Measurements from ENCODE around the gene OPA1.

The OPA1 gene

GRCh38 chr3:193710286-193711165 is 117.5 kb downstream of the OPA1 start:
- no peak for DNase-seq (ENCODE audit: low read depth in 2 of 2)

GRCh38 chr3:193711166-193711485 is 118.1 kb downstream of the OPA1 start:
- no peak for DNase-seq (ENCODE audit: low read depth in 2 of 2)

- no peak for DNase-seq (ENCODE audit: low read depth in 2 of 2)
These were observed 118.5 kb downstream of the OPA1 start for GRCh38 chr3:193711523-193711963.

DNA sequence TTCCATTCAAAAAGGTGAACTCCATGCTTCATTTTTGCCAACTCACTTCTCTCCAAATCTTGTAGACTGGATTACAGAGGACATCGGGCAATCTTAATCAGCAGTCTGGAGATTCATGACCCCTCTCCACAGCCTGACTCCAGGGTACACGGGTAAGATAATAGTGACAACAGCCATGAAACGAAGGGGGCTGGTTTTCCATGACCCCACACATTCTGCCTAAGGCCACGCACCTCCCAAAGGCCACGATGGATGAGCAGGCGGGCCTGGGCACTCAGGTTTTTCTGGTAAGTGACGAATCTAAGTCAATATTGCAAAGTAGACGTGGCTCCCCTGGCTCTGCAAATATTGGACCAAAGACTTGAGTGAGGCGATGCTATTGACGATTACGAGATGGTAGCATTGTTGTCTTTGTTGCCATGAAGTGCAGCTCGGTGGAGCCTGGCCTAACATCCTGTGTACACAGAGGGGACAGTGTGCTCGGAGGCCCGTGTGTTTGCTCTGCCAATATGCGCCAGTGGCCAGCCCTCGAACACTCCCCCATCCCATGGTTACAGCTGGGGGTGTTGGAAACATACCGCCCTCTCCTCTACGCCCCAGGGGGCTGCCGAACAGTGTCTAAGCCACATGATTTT is 119.1 kb downstream of the OPA1 start:
- DNase-seq (ENCODE audit: low read depth in 2 of 2), result no peak

DNA sequence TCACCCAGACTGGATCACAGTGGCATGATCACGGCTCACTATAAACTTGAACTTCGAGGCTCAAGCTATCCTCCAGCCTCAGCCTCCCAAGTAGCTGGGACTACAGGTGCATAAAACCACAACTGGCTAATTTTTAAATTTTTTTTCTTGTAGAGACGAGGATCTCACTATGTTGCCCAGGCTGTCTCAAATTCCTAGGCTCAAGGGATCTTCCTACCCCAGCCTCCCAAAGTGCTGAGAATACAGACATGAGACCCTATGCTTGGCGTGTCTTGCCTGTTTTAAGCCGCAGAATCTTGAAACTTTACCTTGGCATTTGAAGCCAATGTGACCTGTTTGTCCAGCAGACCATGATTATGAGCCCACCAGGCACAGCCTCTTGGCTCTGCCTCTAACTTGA is 119.9 kb downstream of the OPA1 start:
- no peak for DNase-seq (ENCODE audit: low read depth in 2 of 2)

DNA sequence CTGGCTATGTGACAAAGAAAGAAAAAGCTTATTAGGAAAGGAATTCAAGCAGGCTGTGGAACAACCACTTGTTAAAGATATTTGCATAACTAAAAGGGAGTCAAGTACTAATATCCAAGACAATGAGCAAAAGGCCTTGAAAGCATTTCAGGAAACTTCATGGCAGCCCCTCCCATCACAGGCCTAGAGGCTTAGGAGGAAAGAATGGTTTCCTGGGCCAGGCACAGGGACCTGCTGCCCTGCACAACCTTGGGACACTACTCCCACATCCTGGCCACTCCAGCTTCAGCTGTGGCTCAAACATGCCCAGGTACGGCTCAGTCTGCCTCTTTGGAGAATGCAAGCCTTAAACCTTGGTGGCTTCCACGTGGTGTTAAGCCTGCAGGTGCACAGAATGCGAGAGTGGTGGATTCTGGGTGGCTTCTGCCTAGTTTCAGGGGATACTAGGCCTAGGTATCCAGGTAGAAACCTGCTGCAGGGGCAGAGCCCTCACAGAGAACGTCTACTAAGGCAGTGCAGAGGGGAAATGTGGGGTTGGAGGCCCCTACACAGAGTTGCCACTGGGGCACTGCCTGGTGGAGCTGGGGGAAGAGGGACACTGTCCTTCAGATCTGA is 121.6 kb downstream of the OPA1 start:
- DNase-seq (ENCODE audit: low read depth in 2 of 2), result no peak

- DNase-seq (ENCODE audit: low read depth in 2 of 2), result no peak
These were observed 123.1 kb downstream of the OPA1 start for GRCh38 chr3:193716150-193716549.

- no peak for DNase-seq (ENCODE audit: low read depth in 2 of 2)
These were observed 126.7 kb downstream of the OPA1 start for GRCh38 chr3:193719735-193720134.

DNA sequence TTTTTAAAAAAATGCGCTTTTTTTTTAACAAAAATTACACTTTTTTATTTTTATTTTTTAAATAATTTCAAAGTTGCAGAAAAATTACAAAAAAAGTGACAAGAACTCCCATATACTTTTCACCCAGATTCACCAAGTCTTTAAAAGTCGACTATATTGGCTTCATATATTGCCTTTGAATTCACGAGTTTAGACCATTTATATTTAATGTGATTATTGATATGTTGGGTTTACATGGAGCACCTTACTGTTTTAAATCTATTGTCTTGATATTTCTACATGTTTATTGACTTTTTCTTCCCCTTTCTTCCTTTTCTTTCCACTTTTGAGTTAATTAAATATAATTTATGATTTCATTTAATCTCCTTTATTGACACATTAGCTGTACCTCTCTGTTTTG is 127.2 kb downstream of the OPA1 start:
- DNase-seq (ENCODE audit: low read depth in 2 of 2), result no peak

GRCh38 chr3:193722566-193722965 is 129.6 kb downstream of the OPA1 start:
- DNase-seq (ENCODE audit: low read depth in 2 of 2), result no peak

- no peak for DNase-seq (ENCODE audit: low read depth in 2 of 2)
These were observed 134.1 kb downstream of the OPA1 start for GRCh38 chr3:193727089-193727488.

- DNase-seq (ENCODE audit: low read depth in 2 of 2), result no peak
These were observed 135.6 kb downstream of the OPA1 start for GRCh38 chr3:193728429-193729087.

DNA sequence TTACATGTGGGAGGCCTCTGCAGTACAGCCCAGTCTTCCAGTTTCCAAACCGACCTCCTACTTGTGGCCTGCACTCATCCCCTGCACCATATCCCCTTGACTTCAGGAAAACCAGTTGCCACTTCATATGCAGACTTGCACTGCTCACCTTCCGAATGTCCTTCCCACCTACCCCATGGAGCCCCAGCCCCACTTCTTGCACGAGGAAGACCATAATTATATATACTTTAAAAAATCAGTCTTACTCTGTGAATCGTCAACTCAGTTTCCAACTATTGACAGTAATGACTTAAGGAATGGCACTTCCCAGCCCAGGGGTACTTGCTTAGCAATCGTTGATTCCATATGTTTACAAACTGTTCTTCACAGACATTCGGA is 136.1 kb downstream of the OPA1 start:
- no peak for DNase-seq (ENCODE audit: low read depth in 2 of 2)

DNA sequence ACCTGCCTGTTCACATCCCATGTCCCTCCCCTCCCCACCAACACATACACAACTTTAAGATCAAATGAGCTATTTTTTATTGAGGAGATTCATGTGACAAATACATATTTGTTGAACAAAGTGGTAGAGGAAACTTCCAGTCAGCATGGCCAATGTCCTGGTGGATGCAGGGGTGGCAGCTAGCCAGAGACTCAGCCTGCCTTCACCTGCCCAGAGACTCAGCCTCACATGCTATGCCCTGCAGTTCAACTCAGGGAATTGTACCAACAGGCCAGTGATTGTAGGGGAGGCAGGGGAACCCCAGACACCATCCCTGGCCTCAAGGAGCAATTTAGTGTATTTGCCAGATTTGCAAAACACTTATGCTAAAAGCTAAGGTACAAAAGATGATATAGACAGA is 136.6 kb downstream of the OPA1 start:
- no peak for DNase-seq (ENCODE audit: low read depth in 2 of 2)

- no peak for DNase-seq (ENCODE audit: low read depth in 2 of 2)
These were observed 137.5 kb downstream of the OPA1 start for GRCh38 chr3:193730511-193730910.

DNA sequence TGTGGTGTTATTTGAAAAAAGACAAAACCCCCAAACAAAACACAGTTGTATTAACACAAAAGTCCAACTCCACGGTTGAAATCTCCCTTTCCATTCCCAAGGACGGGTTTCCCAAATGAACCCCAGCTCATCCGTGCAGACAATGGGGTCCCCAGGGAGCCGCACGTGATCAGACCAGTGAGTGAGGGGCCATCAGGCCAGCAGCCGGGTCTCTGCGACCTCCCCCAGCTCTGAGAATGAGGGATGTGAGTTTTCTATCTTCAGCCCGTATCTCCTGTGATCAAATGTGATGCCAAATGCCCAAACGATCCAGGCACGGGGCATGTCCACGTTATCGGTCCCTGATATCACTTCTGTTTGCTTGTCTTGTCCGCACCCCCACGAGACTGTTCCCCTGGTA is 138.0 kb downstream of the OPA1 start:
- no peak for DNase-seq (ENCODE audit: low read depth in 2 of 2)

DNA sequence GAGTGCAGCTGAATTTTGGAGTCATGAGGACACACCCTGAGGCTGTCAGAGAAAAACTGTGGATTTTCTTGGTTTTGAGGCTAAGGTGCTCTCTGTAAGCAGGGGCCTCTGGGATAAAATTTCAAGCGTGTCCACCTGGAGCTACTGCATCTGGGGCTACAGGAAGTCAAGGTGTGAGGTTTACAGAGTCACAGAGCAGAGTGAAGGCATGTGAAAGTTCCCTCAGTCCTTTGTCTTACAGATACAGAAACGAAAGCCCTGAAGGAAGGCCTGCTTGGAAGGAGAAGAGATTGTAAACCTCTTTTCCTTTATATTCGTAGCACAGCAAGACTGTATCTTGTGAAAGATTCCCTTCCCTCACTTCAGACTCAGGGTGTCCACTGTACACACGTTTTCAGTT is 138.6 kb downstream of the OPA1 start:
- no peak for DNase-seq (ENCODE audit: low read depth in 2 of 2)

- DNase-seq (ENCODE audit: low read depth in 2 of 2), result no peak
These were observed 139.4 kb downstream of the OPA1 start for GRCh38 chr3:193732391-193732790.

- DNase-seq (ENCODE audit: low read depth in 2 of 2), result no peak
These were observed 139.8 kb downstream of the OPA1 start for GRCh38 chr3:193732827-193733226.

- no peak for DNase-seq (ENCODE audit: low read depth in 2 of 2)
These were observed 141.8 kb downstream of the OPA1 start for GRCh38 chr3:193734737-193735366.

GRCh38 chr3:193735850-193736249 is 142.8 kb downstream of the OPA1 start:
- DNase-seq (ENCODE audit: low read depth in 2 of 2), result no peak

GRCh38 chr3:193736616-193737015 is 143.6 kb downstream of the OPA1 start:
- DNase-seq (ENCODE audit: low read depth in 2 of 2), result no peak

Data from stimulated activated CD4-positive, alpha-beta T cell treated with anti-CD3 and anti-CD28 coated beads, Interleukin-15, amount 100 ng/mL, for 48 hours (primary cell).